ENCODE measurements around the gene RAB11FIP5. TPM values are rescaled to one million over a fixed set of nuclear protein-coding genes. Genes with fewer than 3 reads are reported as not detected.

Gene RAB11FIP5
- total and polyA plus RNA-seq, 8 donors, result 4.7 to 39.1 (median 13.4) TPM

DNA sequence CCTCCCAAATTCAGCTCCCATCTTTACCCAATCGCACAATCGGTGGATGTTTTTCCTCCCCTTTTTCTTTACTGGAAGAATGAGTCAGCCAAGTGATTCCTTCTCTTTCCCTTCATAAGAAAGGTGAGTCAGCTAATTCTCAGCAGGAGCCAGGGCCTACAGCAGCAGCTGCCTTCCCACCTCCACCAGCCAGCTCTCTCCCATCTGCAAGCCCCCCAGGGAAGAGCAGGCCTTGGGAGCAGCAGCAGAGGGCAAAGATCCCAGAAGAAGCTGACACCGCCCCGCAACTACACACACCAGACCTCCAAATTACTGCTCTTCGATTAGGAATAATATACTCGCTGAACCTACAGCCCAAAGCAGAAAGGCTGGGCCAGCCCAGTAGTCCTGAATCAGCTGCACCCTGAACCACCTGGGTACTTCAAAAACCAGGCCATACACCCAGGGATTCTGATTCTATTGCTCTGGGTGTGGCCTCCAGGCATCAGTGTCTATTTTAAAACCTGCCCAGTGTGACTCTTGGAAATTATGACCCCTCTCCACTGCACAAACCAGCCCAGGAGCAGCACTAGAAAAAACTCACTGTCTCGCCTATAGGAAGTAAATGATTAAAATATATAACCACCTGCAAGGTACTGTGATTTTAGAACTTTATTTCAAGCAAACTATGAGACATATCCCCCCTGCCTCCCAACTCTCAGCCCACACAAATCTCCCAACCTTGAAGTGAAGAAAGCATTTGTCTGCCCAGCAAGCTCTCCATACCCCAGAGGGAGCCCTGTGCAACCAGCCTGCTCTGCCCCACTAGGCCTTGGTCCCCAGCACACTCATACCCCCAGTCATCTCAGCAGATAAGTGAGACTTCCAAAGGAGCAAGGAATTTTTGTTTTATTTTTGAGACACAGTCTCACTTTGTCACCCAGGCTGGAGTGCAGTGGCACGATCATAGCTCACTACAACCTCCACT, 48.6 kb downstream of the RAB11FIP5 start:
- TF ChIP-seq POLR2AphosphoS5 (IDR thresholded peaks at IDR 0.05) (no peak), POLR2A (IDR thresholded peaks at IDR 0.05) (no peak), EP300 (IDR thresholded peaks at IDR 0.05) (no peak)
- TF ChIP-seq, protein P1, sequence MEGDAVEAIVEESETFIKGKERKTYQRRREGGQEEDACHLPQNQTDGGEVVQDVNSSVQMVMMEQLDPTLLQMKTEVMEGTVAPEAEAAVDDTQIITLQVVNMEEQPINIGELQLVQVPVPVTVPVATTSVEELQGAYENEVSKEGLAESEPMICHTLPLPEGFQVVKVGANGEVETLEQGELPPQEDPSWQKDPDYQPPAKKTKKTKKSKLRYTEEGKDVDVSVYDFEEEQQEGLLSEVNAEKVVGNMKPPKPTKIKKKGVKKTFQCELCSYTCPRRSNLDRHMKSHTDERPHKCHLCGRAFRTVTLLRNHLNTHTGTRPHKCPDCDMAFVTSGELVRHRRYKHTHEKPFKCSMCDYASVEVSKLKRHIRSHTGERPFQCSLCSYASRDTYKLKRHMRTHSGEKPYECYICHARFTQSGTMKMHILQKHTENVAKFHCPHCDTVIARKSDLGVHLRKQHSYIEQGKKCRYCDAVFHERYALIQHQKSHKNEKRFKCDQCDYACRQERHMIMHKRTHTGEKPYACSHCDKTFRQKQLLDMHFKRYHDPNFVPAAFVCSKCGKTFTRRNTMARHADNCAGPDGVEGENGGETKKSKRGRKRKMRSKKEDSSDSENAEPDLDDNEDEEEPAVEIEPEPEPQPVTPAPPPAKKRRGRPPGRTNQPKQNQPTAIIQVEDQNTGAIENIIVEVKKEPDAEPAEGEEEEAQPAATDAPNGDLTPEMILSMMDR (IDR thresholded peaks at IDR 0.05), result no peak
- WGBS, 5 donors, result 77 to 97% (median 88%) methylated on average over 8 of the region's 8 CpGs
- DNase-seq, result peak in 1 of 2 donors; percentile 34
- H3K4me1 ChIP-seq, result peaks cover 3 to 26% (median 12%) of the 10 kb centered on the region in 4 donors
- peak overlapping the region in 1 of 5 donors; percentile 27 for H3K27ac ChIP-seq
- no peak overlapping the region for H3K4me3 ChIP-seq
- H3K36me3 ChIP-seq, result no peaks in the 10 kb centered on the region
- intact Hi-C loops (cut with DNase I; ENCODE audit: low total_unique reads), result no loop called here
- H3K27me3 ChIP-seq, result no peaks in the 10 kb centered on the region
- no peaks in the 10 kb centered on the region for H3K9me3 ChIP-seq

- TF ChIP-seq POLR2AphosphoS5 (IDR thresholded peaks at IDR 0.05), result no peak
- TF ChIP-seq EP300 (IDR thresholded peaks at IDR 0.05), result no peak
- TF ChIP-seq, protein P1 (IDR thresholded peaks at IDR 0.05), result no peak
- TF ChIP-seq POLR2A (IDR thresholded peaks at IDR 0.05), result no peak
- H3K27me3 ChIP-seq, result no peaks in the 10 kb centered on the region
- DNase-seq, result no peak
- intact Hi-C loops (cut with DNase I; ENCODE audit: low total_unique reads), result no loop called here
- 82 to 88% (median 86%) methylated on average over 4 of the region's 4 CpGs for WGBS, 5 donors
- peaks cover 0 to 18% (median 6%) of the 10 kb centered on the region in 4 donors for H3K4me1 ChIP-seq
- no peak overlapping the region for H3K4me3 ChIP-seq
- H3K9me3 ChIP-seq, result no peaks in the 10 kb centered on the region
- no peaks in the 10 kb centered on the region for H3K36me3 ChIP-seq
- no peak overlapping the region for H3K27ac ChIP-seq
These were observed 49.3 kb downstream of the RAB11FIP5 start for GRCh38 chr2:73063472-73063871.

DNA sequence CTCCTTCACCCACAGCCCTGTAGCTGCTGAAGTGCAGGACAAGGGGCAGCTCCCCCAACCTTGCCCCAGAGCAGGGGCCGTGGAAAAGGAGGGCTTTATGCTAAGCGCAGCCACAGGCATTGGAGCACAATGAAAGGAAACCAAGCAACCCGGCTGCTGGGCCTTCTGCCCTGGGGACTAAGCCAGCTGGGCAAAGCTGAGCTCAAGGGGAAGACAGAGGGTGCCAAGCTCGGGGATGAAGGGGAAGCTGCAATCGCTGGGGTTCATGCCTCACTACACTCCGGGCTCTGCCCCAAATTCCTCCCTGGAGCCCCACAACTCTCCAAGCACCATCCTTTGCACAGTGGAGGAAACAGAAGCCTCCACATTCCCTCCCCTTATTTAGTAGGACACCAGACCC, 53.6 kb downstream of the RAB11FIP5 start:
- intact Hi-C loops (cut with DNase I; ENCODE audit: low total_unique reads), result no loop called here
- TF ChIP-seq EP300 (IDR thresholded peaks at IDR 0.05) (no peak), POLR2A (IDR thresholded peaks at IDR 0.05) (no peak), POLR2AphosphoS5 (IDR thresholded peaks at IDR 0.05) (no peak)
- TF ChIP-seq, protein P1 (IDR thresholded peaks at IDR 0.05), result no peak
- peaks cover 7 to 34% (median 26%) of the 10 kb centered on the region in 4 donors for H3K36me3 ChIP-seq
- 91 to 94% (median 91%) methylated on average over 6 of the region's 6 CpGs for WGBS, 5 donors
- no peak overlapping the region for H3K27ac ChIP-seq
- peaks cover 0 to 7% (median 3%) of the 10 kb centered on the region in 4 donors for H3K4me1 ChIP-seq
- no peak for DNase-seq
- H3K27me3 ChIP-seq, result no peaks in the 10 kb centered on the region
- no peak overlapping the region for H3K4me3 ChIP-seq
- peaks cover 0 to 14% (median 6%) of the 10 kb centered on the region in 4 donors for H3K9me3 ChIP-seq

- no peak overlapping the region for H3K4me3 ChIP-seq
- H3K27ac ChIP-seq, result no peak overlapping the region
- DNase-seq, result no peak
- H3K27me3 ChIP-seq, result no peaks in the 10 kb centered on the region
- peaks cover 0 to 14% (median 6%) of the 10 kb centered on the region in 4 donors for H3K9me3 ChIP-seq
- peaks cover 7 to 36% (median 28%) of the 10 kb centered on the region in 4 donors for H3K36me3 ChIP-seq
- TF ChIP-seq POLR2AphosphoS5 (IDR thresholded peaks at IDR 0.05), result no peak
- TF ChIP-seq POLR2A (IDR thresholded peaks at IDR 0.05), result no peak
- TF ChIP-seq EP300 (IDR thresholded peaks at IDR 0.05), result no peak
- TF ChIP-seq, protein P1 (IDR thresholded peaks at IDR 0.05), result no peak
- 78 to 87% (median 84%) methylated on average over 5 of the region's 5 CpGs for WGBS, 5 donors
- no peaks in the 10 kb centered on the region for H3K4me1 ChIP-seq
- intact Hi-C loops (cut with DNase I; ENCODE audit: low total_unique reads), result no loop called here
These were observed 57.8 kb downstream of the RAB11FIP5 start for GRCh38 chr2:73054980-73055379.

Data from stomach (tissue), 9 donors.